HL-60 (cell line): ENCODE data around the gene PEX10.
"Not testable (repeated sequence)": the region's sequence is repeated elsewhere in the genome, so short reads cannot be mapped to it uniquely, and the experiment has no call there.

Experiments used
- DNase-seq, 2 experiments: peaks; one replicate each; pipeline ENCODE4 v3.0.0-alpha.2; 2010 to 2020; ENCODE audit warnings: low read depth in 1 of 2, low spot score in 1 of 2
- H3K27ac ChIP-seq: fragments of 250-450 bp; sonication (Bioruptor Pico); replicated peaks from 2 replicates; pipeline ENCODE4 v1.5.1; 2020; ENCODE audit warnings: mild to moderate bottlenecking, moderate library complexity
- H3K27me3 ChIP-seq: fragments of 250-450 bp; sonication (Bioruptor Pico); 2 replicates; pipeline ENCODE4 v1.5.1; 2021; ENCODE audit warnings: mild to moderate bottlenecking, moderate library complexity; ENCODE audit not compliant: insufficient read depth, poor library complexity, severe bottlenecking
- H3K4me3 ChIP-seq: replicated peaks from 2 replicates; pipeline ENCODE4 v1.5.1; 2011; ENCODE audit warnings: mild to moderate bottlenecking, control low read depth, low read length; ENCODE audit not compliant: insufficient read depth
- CTCF ChIP-seq: IDR thresholded peaks from one replicate; pipeline ENCODE4 v1.5.1; 2011; ENCODE audit warnings: low read length, control low read depth, inconsistent platforms; ENCODE audit not compliant: insufficient read depth
- GABPA ChIP-seq: IDR thresholded peaks from 2 replicates; pipeline ENCODE4 v1.6.1; 2012; ENCODE audit warnings: low read depth
- POLR2AphosphoS5 ChIP-seq: IDR thresholded peaks from 2 replicates; pipeline ENCODE4 v1.6.1; 2012; ENCODE audit warnings: low read depth
- REST ChIP-seq: IDR thresholded peaks from 2 replicates; pipeline ENCODE4 v1.6.1; 2012; ENCODE audit warnings: low read depth; ENCODE audit not compliant: insufficient replicate concordance
- SPI1 ChIP-seq: IDR thresholded peaks from 2 replicates; pipeline ENCODE4 v1.6.1; 2012; ENCODE audit warnings: low read depth, mild to moderate bottlenecking, borderline replicate concordance

The PEX10 gene

GRCh38 chr1:2441746-2442145 lies 29.4 kb upstream of the PEX10 start:
- H3K27me3 ChIP-seq, result peaks cover 35% of the 10 kb centered on the region
- H3K4me3 ChIP-seq, result no peak overlapping the region
- no peak overlapping the region for H3K27ac ChIP-seq
- no peak for DNase-seq
- TF ChIP-seq GABPA (no peak), CTCF (no peak), REST (no peak), POLR2AphosphoS5 (no peak), SPI1 (no peak)

GRCh38 chr1:2440346-2440745 lies 28.0 kb upstream of the PEX10 start:
- not testable (repeated sequence) for H3K27ac ChIP-seq, H3K4me3 ChIP-seq, DNase-seq
- peaks cover 24% of the 10 kb centered on the region for H3K27me3 ChIP-seq

GRCh38 chr1:2439369-2439768 lies 27.0 kb upstream of the PEX10 start:
- no peak for DNase-seq
- H3K4me3 ChIP-seq, result no peak overlapping the region
- TF ChIP-seq REST (no peak), SPI1 (no peak), POLR2AphosphoS5 (no peak), GABPA (no peak), CTCF (no peak)
- peaks cover 20% of the 10 kb centered on the region for H3K27me3 ChIP-seq
- H3K27ac ChIP-seq, result no peak overlapping the region

- TF ChIP-seq POLR2AphosphoS5 (no peak), GABPA (no peak), SPI1 (no peak), REST (no peak), CTCF (no peak)
- peaks cover 19% of the 10 kb centered on the region for H3K27me3 ChIP-seq
- no peak overlapping the region for H3K27ac ChIP-seq
- H3K4me3 ChIP-seq, result no peak overlapping the region
- DNase-seq, result no peak
These were observed 26.3 kb upstream of the PEX10 start for GRCh38 chr1:2438641-2439040.
